Hindlimb muscle (tissue), 1 donor: ENCODE results near the gene OXSR1. TPM values are rescaled to one million over a fixed set of nuclear protein-coding genes. Genes with fewer than 3 reads are reported as not detected.
"Not testable (repeated sequence)": the region's sequence is repeated elsewhere in the genome, so short reads cannot be mapped to it uniquely, and the experiment has no call there.

Experiments
- DNase-seq: peaks from one replicate; pipeline ENCODE4 v3.0.0-alpha.2; 2013
- polyA plus RNA-seq: library from polyadenylated mRNA; unstranded; fragments of 120-200 nt; gene quantifications from one replicate; pipeline ENCODE4 v1.2.1, GENCODE V29; 2013; ENCODE audit not compliant: insufficient read length

The OXSR1 gene
- polyA plus RNA-seq, 1 donor = 33.6 TPM

- DNase-seq = no peak
Measured at GRCh38 chr3:38274864-38275649, 109.7 kb downstream of the OXSR1 start.

- no peak for DNase-seq
Measured at GRCh38 chr3:38275658-38276057, 110.3 kb downstream of the OXSR1 start.

GRCh38 chr3:38276081-38276916 is 111.0 kb downstream of the OXSR1 start:
- DNase-seq = no peak

- DNase-seq = no peak
Measured at GRCh38 chr3:38276917-38277630, 111.7 kb downstream of the OXSR1 start.

GRCh38 chr3:38278841-38279240 is 113.5 kb downstream of the OXSR1 start:
- no peak for DNase-seq

GRCh38 chr3:38281895-38282686 is 116.8 kb downstream of the OXSR1 start, which contains the start of gene SLC22A14:
SLC22A14 (plus strand) TSS chr3:38282294; CDS start chr3:38306027, 23,733 bp downstream.
- no peak for DNase-seq

GRCh38 chr3:38283810-38284755 is 118.7 kb downstream of the OXSR1 start:
- DNase-seq = no peak

GRCh38 chr3:38284756-38285150 is 119.4 kb downstream of the OXSR1 start:
- DNase-seq = no peak

GRCh38 chr3:38289286-38290217 is 124.2 kb downstream of the OXSR1 start:
- not testable (repeated sequence) for DNase-seq

GRCh38 chr3:38297053-38297452 is 131.7 kb downstream of the OXSR1 start:
- not testable (repeated sequence) for DNase-seq

GRCh38 chr3:38297537-38297936 is 132.2 kb downstream of the OXSR1 start:
- DNase-seq = no peak

GRCh38 chr3:38297947-38298711 is 132.8 kb downstream of the OXSR1 start:
- no peak for DNase-seq

Other genes with a start within 250 kb of the OXSR1 start
- gene VILL, start 174.8 kb upstream of the OXSR1 start, polyA plus RNA-seq = 7.5 TPM
- 14.9 TPM for gene PLCD1, start 135.9 kb upstream of the OXSR1 start, polyA plus RNA-seq
- 0.28 TPM for gene DLEC1, start 126.3 kb upstream of the OXSR1 start, polyA plus RNA-seq
- gene ACAA1, start 28.4 kb upstream of the OXSR1 start, polyA plus RNA-seq = 34.6 TPM
- 18.2 TPM for gene MYD88, start 26.9 kb upstream of the OXSR1 start, polyA plus RNA-seq
- gene SLC22A13, start 100.3 kb downstream of the OXSR1 start, polyA plus RNA-seq = 0.18 TPM
- 0.23 TPM for gene SLC22A14, start 116.8 kb downstream of the OXSR1 start, polyA plus RNA-seq
- 3.9 TPM for gene XYLB, start 181.2 kb downstream of the OXSR1 start, polyA plus RNA-seq